ENCODE results near the gene WDFY2.

DNA sequence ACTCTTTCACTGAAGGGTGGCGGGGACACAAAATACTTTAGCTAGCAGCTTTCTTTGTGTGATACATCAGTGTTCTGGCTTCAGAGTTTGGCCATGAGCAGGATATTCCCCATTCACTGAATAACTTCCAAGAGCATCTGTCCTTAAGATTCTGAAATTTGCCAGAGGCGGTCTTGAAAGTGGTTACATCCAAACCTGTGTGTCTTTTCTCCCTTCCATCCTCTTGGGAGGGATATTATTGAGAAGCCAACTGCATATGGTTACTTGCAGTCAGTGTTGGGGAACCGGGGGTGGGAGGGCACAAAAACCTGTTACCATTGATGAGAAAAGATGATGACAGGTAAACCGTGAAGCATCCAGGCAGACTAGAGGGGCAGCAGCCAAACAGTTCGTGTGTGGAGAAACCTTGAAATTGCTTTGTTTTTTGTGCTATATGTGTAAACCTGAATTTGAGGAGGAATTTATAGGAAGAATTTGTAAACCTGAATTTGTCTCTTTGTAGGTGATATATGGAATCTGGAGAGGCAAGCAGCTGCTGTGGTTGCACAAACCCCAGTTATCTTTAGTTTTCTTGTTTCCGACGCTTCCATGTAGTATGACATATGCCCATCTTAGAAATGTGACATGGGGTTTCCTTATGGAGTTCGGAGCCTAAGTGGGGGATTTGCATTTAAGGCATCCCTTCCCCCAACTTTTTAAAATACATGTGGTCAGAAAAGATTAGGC lies 104.8 kb downstream of the WDFY2 start:
- TF ChIP-seq, protein P1, sequence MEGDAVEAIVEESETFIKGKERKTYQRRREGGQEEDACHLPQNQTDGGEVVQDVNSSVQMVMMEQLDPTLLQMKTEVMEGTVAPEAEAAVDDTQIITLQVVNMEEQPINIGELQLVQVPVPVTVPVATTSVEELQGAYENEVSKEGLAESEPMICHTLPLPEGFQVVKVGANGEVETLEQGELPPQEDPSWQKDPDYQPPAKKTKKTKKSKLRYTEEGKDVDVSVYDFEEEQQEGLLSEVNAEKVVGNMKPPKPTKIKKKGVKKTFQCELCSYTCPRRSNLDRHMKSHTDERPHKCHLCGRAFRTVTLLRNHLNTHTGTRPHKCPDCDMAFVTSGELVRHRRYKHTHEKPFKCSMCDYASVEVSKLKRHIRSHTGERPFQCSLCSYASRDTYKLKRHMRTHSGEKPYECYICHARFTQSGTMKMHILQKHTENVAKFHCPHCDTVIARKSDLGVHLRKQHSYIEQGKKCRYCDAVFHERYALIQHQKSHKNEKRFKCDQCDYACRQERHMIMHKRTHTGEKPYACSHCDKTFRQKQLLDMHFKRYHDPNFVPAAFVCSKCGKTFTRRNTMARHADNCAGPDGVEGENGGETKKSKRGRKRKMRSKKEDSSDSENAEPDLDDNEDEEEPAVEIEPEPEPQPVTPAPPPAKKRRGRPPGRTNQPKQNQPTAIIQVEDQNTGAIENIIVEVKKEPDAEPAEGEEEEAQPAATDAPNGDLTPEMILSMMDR (IDR thresholded peaks at IDR 0.05; ENCODE audit: low read depth, low read length), result no peak
- TF ChIP-seq EZH2phosphoT487 (IDR thresholded peaks at IDR 0.05; ENCODE audit: low read depth), result no peak
